GM23248 (cell line): ENCODE results near the gene DGKH.

Experiments used
- EZH2 ChIP-seq: fragments of 200-600 bp; sonication (generic); IDR thresholded peaks from 2 replicates; pipeline ENCODE4 v1.6.1; 2018; ENCODE audit warnings: antibody characterized with exemption, mild to moderate bottlenecking; ENCODE audit not compliant: insufficient read depth, poor library complexity, severe bottlenecking
- EZH2phosphoT487 ChIP-seq: fragments of 200-600 bp; sonication (generic); IDR thresholded peaks from 2 replicates; pipeline ENCODE4 v1.6.1; 2018; ENCODE audit warnings: antibody characterized with exemption, moderate library complexity, mild to moderate bottlenecking, low read depth; ENCODE audit not compliant: insufficient read depth

DNA sequence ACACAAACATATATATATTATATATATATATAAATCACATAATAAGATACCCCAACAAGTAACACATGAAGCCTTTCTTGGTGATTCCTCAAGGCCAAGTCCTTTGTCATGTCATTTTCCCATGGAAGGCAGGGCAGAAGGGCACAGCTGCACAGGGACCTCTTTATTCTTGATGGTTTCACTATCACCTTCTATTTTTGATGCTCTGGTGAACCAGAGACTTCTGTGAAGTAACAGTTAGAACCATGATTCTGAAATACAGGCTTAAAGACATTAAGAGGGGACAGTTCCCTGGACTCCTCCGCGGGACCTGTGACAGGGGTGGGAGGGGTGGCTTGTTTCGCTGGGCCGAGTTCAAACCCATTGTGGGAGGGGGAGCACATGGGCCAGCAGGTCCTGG lies 104.0 kb downstream of the DGKH start:
- TF ChIP-seq EZH2 (no peak), EZH2phosphoT487 (no peak)
